WTC11 (cell line): ENCODE results near the gene STRN. TPM values are rescaled to one million over a fixed set of nuclear protein-coding genes. Genes with fewer than 3 reads are reported as not detected.

Source experiments
- ATAC-seq: fragments of 200-7000 bp; cut with Tn5 transposase; 2 replicates; pipeline ENCODE4 v1.10.0; 2021; ENCODE audit warnings: mild to moderate bottlenecking, moderate library complexity
- CTCF ChIA-PET: fragments of 300-600 bp; sonication (Branson Sonifier 250); formaldehyde crosslinking; loops from one replicate; lab custom pipeline; 2021; ENCODE audit warnings: antibody characterized with exemption; lab: Charles Lee
- POLR2A ChIA-PET: fragments of 350-600 bp; sonication (Branson Sonifier 250); formaldehyde crosslinking; loops from one replicate; lab custom pipeline; 2021; ENCODE audit warnings: antibody characterized with exemption; lab: Charles Lee
- DNase-seq: peaks from one replicate; pipeline ENCODE4 v3.0.0; 2021; ENCODE audit warnings: low spot score
- H3K27ac Mint-ChIP-seq: 2 replicates; pipeline ENCODE4 v1.8.0; 2021; ENCODE audit warnings: mixed read lengths
- H3K27me3 Mint-ChIP-seq: 2 replicates; pipeline ENCODE4 v1.8.0; 2021; ENCODE audit warnings: low read depth, mild to moderate bottlenecking, moderate library complexity, mixed read lengths
- H3K36me3 Mint-ChIP-seq: 2 replicates; pipeline ENCODE4 v1.8.0; 2021; ENCODE audit warnings: mixed read lengths
- H3K4me1 Mint-ChIP-seq: 2 replicates; pipeline ENCODE4 v1.8.0; 2022; ENCODE audit warnings: mixed read lengths
- H3K4me3 Mint-ChIP-seq: 2 replicates; pipeline ENCODE4 v1.8.0; 2021; ENCODE audit warnings: mild to moderate bottlenecking, moderate library complexity, mixed read lengths
- H3K9me3 Mint-ChIP-seq: 2 replicates; pipeline ENCODE4 v1.8.0; 2021; ENCODE audit warnings: mixed read lengths
- ATF6 ChIP-seq: sonication (generic); formaldehyde crosslinking; IDR thresholded peaks from 2 replicates; pipeline ENCODE4 v1.8.1; 2023; ENCODE audit warnings: mild to moderate bottlenecking, missing genetic modification reagents
- ERG ChIP-seq: fragments of 250-450 bp; sonication (Bioruptor Pico); IDR thresholded peaks from 2 replicates; pipeline ENCODE4 v1.8.0; 2021; ENCODE audit warnings: mild to moderate bottlenecking
- HMGXB4 ChIP-seq: sonication (generic); formaldehyde crosslinking; IDR thresholded peaks from 2 replicates; pipeline ENCODE4 v1.8.1; 2023; ENCODE audit warnings: mild to moderate bottlenecking, moderate library complexity, missing genetic modification reagents
- IRF1 ChIP-seq: sonication (generic); formaldehyde crosslinking; IDR thresholded peaks from 2 replicates; pipeline ENCODE4 v1.8.0; 2023; ENCODE audit warnings: missing genetic modification reagents
- JAZF1 ChIP-seq: fragments of 250-450 bp; sonication (Bioruptor Pico); IDR thresholded peaks from 2 replicates; pipeline ENCODE4 v1.9.0; 2021; ENCODE audit warnings: moderate library complexity, mild to moderate bottlenecking, inconsistent platforms
- MXD4 ChIP-seq: fragments of 250-450 bp; sonication (Bioruptor Pico); IDR thresholded peaks from 2 replicates; pipeline ENCODE4 v1.8.0; 2021; ENCODE audit warnings: mild to moderate bottlenecking, moderate library complexity, borderline replicate concordance
- PRDM15 ChIP-seq: sonication (generic); formaldehyde crosslinking; IDR thresholded peaks from 2 replicates; pipeline ENCODE4 v1.8.0; 2022; ENCODE audit warnings: missing genetic modification reagents
- ZNF138 ChIP-seq: sonication (generic); formaldehyde crosslinking; conservative IDR thresholded peaks from 2 replicates; pipeline ENCODE4 v1.8.1; 2022; ENCODE audit warnings: mild to moderate bottlenecking, moderate library complexity, missing genetic modification reagents
- ZNF263 ChIP-seq: sonication (generic); formaldehyde crosslinking; IDR thresholded peaks from 2 replicates; pipeline ENCODE4 v1.8.1; 2022; ENCODE audit warnings: low read depth, mild to moderate bottlenecking, moderate library complexity, missing genetic modification reagents
- ZNF416 ChIP-seq: fragments of 250-450 bp; sonication (Bioruptor Pico); IDR thresholded peaks from 2 replicates; pipeline ENCODE4 v1.9.0; 2021; ENCODE audit warnings: mild to moderate bottlenecking, inconsistent platforms
- total RNA-seq: library from RNA; stranded (reverse); gene quantifications from 3 replicates; pipeline ENCODE4 v1.2.3, GENCODE V29; 2021
- TF ChIP-seq, protein P1 (sequence below): sonication (generic); formaldehyde crosslinking; IDR thresholded peaks from 2 replicates; pipeline ENCODE4 v1.8.0; 2022; ENCODE audit warnings: mild to moderate bottlenecking, missing genetic modification reagents
- TF ChIP-seq, protein P2 (sequence below): sonication (generic); formaldehyde crosslinking; IDR thresholded peaks from 2 replicates; pipeline ENCODE4 v1.8.0; 2022; ENCODE audit warnings: mild to moderate bottlenecking, missing genetic modification reagents
- TF ChIP-seq, protein P3 (sequence below): sonication (generic); formaldehyde crosslinking; IDR thresholded peaks from 2 replicates; pipeline ENCODE4 v1.8.1; 2023; ENCODE audit warnings: mild to moderate bottlenecking, missing genetic modification reagents, moderate library complexity
- TF ChIP-seq, protein P4 (sequence below): sonication (generic); formaldehyde crosslinking; IDR thresholded peaks from 2 replicates; pipeline ENCODE4 v1.8.1; 2022; ENCODE audit warnings: missing genetic modification reagents, borderline replicate concordance
- TF ChIP-seq, protein P5 (sequence below): sonication (generic); formaldehyde crosslinking; IDR thresholded peaks from 2 replicates; pipeline ENCODE4 v1.8.0; 2023; ENCODE audit warnings: missing genetic modification reagents, mild to moderate bottlenecking, borderline replicate concordance

STRN gene
- total RNA-seq, 1 experiment from 2014 or later: 34.7 TPM

- TF ChIP-seq, protein P1, sequence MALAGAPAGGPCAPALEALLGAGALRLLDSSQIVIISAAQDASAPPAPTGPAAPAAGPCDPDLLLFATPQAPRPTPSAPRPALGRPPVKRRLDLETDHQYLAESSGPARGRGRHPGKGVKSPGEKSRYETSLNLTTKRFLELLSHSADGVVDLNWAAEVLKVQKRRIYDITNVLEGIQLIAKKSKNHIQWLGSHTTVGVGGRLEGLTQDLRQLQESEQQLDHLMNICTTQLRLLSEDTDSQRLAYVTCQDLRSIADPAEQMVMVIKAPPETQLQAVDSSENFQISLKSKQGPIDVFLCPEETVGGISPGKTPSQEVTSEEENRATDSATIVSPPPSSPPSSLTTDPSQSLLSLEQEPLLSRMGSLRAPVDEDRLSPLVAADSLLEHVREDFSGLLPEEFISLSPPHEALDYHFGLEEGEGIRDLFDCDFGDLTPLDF (CRISPR knock-in tag): no peak
- TF ChIP-seq HMGXB4 (CRISPR knock-in tag) (no peak), IRF1 (CRISPR knock-in tag) (no peak), PRDM15 (CRISPR knock-in tag) (no peak), JAZF1 (CRISPR knock-in tag) (no peak)
- TF ChIP-seq, protein P2, sequence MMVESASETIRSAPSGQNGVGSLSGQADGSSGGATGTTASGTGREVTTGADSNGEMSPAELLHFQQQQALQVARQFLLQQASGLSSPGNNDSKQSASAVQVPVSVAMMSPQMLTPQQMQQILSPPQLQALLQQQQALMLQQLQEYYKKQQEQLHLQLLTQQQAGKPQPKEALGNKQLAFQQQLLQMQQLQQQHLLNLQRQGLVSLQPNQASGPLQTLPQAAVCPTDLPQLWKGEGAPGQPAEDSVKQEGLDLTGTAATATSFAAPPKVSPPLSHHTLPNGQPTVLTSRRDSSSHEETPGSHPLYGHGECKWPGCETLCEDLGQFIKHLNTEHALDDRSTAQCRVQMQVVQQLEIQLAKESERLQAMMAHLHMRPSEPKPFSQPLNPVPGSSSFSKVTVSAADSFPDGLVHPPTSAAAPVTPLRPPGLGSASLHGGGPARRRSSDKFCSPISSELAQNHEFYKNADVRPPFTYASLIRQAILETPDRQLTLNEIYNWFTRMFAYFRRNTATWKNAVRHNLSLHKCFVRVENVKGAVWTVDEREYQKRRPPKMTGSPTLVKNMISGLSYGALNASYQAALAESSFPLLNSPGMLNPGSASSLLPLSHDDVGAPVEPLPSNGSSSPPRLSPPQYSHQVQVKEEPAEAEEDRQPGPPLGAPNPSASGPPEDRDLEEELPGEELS (CRISPR knock-in tag): no peak
Observed at GRCh38 chr2:36982467-36982866, 16.1 kb upstream of the STRN start (continued).

DNA sequence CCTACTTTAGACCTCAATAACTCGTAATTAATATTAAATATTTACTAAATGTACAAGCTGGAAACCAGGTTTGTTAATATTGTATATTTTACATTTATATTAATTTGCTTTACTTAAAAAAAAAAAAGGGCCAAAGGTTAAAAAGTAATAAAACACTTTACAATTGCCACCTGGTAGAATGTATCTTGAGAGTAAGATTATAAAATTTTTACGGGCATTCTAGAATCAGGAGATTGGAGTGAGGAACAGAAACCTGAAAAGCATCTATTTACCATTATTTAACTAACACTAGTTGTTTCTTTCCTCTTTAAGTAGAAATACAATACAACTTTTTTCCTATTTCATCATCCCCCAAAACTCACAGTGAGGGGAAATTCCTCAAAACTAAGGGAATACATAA, 15.6 kb upstream of the STRN start:
- CTCF ChIA-PET: interaction anchor here (0.8 kb wide), 1 partner anchor 197 kb away, joined by 3 read pairs; no protein-coding TSS in a partner anchor
- TF ChIP-seq ATF6 (CRISPR knock-in tag) (no peak), ZNF416 (CRISPR knock-in tag) (no peak), ERG (CRISPR knock-in tag) (no peak), ZNF138 (CRISPR knock-in tag) (no peak), MXD4 (CRISPR knock-in tag) (no peak), ZNF263 (no peak)
- TF ChIP-seq, protein P3, sequence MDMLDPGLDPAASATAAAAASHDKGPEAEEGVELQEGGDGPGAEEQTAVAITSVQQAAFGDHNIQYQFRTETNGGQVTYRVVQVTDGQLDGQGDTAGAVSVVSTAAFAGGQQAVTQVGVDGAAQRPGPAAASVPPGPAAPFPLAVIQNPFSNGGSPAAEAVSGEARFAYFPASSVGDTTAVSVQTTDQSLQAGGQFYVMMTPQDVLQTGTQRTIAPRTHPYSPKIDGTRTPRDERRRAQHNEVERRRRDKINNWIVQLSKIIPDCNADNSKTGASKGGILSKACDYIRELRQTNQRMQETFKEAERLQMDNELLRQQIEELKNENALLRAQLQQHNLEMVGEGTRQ: no peak
- TF ChIP-seq, protein P4, sequence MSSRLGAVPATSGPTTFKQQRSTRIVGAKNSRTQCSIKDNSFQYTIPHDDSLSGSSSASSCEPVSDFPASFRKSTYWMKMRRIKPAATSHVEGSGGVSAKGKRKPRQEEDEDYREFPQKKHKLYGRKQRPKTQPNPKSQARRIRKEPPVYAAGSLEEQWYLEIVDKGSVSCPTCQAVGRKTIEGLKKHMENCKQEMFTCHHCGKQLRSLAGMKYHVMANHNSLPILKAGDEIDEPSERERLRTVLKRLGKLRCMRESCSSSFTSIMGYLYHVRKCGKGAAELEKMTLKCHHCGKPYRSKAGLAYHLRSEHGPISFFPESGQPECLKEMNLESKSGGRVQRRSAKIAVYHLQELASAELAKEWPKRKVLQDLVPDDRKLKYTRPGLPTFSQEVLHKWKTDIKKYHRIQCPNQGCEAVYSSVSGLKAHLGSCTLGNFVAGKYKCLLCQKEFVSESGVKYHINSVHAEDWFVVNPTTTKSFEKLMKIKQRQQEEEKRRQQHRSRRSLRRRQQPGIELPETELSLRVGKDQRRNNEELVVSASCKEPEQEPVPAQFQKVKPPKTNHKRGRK: no peak
- TF ChIP-seq, protein P5, sequence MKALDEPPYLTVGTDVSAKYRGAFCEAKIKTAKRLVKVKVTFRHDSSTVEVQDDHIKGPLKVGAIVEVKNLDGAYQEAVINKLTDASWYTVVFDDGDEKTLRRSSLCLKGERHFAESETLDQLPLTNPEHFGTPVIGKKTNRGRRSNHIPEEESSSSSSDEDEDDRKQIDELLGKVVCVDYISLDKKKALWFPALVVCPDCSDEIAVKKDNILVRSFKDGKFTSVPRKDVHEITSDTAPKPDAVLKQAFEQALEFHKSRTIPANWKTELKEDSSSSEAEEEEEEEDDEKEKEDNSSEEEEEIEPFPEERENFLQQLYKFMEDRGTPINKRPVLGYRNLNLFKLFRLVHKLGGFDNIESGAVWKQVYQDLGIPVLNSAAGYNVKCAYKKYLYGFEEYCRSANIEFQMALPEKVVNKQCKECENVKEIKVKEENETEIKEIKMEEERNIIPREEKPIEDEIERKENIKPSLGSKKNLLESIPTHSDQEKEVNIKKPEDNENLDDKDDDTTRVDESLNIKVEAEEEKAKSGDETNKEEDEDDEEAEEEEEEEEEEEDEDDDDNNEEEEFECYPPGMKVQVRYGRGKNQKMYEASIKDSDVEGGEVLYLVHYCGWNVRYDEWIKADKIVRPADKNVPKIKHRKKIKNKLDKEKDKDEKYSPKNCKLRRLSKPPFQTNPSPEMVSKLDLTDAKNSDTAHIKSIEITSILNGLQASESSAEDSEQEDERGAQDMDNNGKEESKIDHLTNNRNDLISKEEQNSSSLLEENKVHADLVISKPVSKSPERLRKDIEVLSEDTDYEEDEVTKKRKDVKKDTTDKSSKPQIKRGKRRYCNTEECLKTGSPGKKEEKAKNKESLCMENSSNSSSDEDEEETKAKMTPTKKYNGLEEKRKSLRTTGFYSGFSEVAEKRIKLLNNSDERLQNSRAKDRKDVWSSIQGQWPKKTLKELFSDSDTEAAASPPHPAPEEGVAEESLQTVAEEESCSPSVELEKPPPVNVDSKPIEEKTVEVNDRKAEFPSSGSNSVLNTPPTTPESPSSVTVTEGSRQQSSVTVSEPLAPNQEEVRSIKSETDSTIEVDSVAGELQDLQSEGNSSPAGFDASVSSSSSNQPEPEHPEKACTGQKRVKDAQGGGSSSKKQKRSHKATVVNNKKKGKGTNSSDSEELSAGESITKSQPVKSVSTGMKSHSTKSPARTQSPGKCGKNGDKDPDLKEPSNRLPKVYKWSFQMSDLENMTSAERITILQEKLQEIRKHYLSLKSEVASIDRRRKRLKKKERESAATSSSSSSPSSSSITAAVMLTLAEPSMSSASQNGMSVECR (CRISPR knock-in tag): no peak

More for the DNA sequence above, 15.6 kb upstream of the STRN start:
- Mint-ChIP-seq H3K36me3 (peaks cover 4% of the 10 kb centered on the region; the same call in 1 of the 2 replicates), H3K9me3 (peaks cover 9% of the 10 kb centered on the region), H3K4me3 (no peak overlapping the region), H3K27ac (no peak overlapping the region), H3K4me1 (no peaks in the 10 kb centered on the region), H3K27me3 (no peaks in the 10 kb centered on the region)
- POLR2A ChIA-PET: no interaction called here
- no peak for ATAC-seq
- DNase-seq: no peak
